K562 (cell line): Measurements from ENCODE around the gene VWA8. TPM values are rescaled to one million over a fixed set of nuclear protein-coding genes. Genes with fewer than 3 reads are reported as not detected.

Source experiments
- ATAC-seq: fragments of 200-7000 bp; cut with Tn5 transposase; 3 replicates; pipeline ENCODE4 v1.9.1; 2020; ENCODE audit warnings: moderate library complexity
- BruUV-seq: library from RNA; stranded (reverse); fragments of 400-500 nt; replicated peaks from 2 replicates; lab custom pipeline; 2021; lab: Mats Ljungman, UMichigan
- CTCF ChIA-PET: fragments of 300-600 bp; formaldehyde crosslinking; extraction: SDS; loops from one replicate; lab custom pipeline; 2021; ENCODE audit warnings: low intra/inter-chr PET ratio; lab: Yijun Ruan, JAX
- POLR2A ChIA-PET: fragments of 300-600, 350-650 bp; sonication (Branson Sonifier 250); formaldehyde crosslinking; extraction: SDS; loops from one replicate; lab custom pipeline; 2021; ENCODE audit warnings: antibody characterized with exemption, inconsistent platforms; lab: Yijun Ruan, JAX
- DNase-seq, 4 experiments: peaks; one replicate each; pipeline versions ENCODE4 v3.0.0 to v3.0.0-alpha.2; 2011 to 2018; ENCODE audit warnings: low spot score in 3 of 4, mixed read lengths in 3 of 4; ENCODE audit errors: extremely low read depth in 1 of 4
- FAIRE-seq: peaks from 2 replicates; lab custom pipeline; 2011; peaks lifted over from hg19 to GRCh38; lab: Jason Lieb, UNC
- H2AFZ ChIP-seq: 2 replicates; pipeline ENCODE4 v1.6.0; 2011; ENCODE audit warnings: low read depth, low read length, control low read depth, inconsistent platforms
- H3K27ac ChIP-seq: fragments of 200-600 bp; 3 replicates; pipeline ENCODE4 v1.8.0; 2011; ENCODE audit warnings: low read depth, mild to moderate bottlenecking, control low read depth, inconsistent platforms, low read length, moderate library complexity, mixed read lengths; ENCODE audit errors: extremely low read depth
- H3K27me3 ChIP-seq, 2 experiments: fragments of 300-600 bp in 1 of 2; 2 replicates in 1 of 2; 3 replicates in 1 of 2; pipeline versions ENCODE4 v1.6.0 to v1.8.0; 2011; ENCODE audit warnings: inconsistent platforms in 2 of 2, low read length in 2 of 2, mild to moderate bottlenecking in 1 of 2, mixed read lengths in 1 of 2, moderate library complexity in 1 of 2; ENCODE audit not compliant: control insufficient read depth in 2 of 2, insufficient read depth in 2 of 2
- H3K36me3 ChIP-seq: fragments of 300-600 bp; 3 replicates; pipeline ENCODE4 v1.8.0; 2011; ENCODE audit warnings: mild to moderate bottlenecking, low read length, inconsistent platforms; ENCODE audit not compliant: control insufficient read depth, insufficient read depth
- H3K4me1 ChIP-seq, 2 experiments: fragments of 200-600 bp in 1 of 2; replicated peaks in 1 of 2; 2 replicates in 1 of 2; 3 replicates in 1 of 2; pipeline versions ENCODE4 v1.5.1 to v1.8.0; 2011; ENCODE audit warnings: inconsistent platforms in 2 of 2, low read length in 2 of 2, mild to moderate bottlenecking in 1 of 2, mixed read lengths in 1 of 2, moderate library complexity in 1 of 2; ENCODE audit not compliant: control insufficient read depth in 2 of 2, insufficient read depth in 2 of 2
- H3K4me2 ChIP-seq: 2 replicates; pipeline ENCODE4 v1.6.1; 2011; ENCODE audit warnings: low read length, control low read depth, inconsistent platforms, mixed read lengths; ENCODE audit not compliant: insufficient read depth
- H3K4me3 ChIP-seq: fragments of 200-600 bp; sonication (generic), shearing (Covaris generic); 2 replicates; pipeline ENCODE4 v1.5.1; 2016; ENCODE audit warnings: control low read depth, inconsistent platforms
- H3K79me2 ChIP-seq: fragments of 200-600 bp; 3 replicates; pipeline ENCODE4 v1.8.0; 2011; ENCODE audit warnings: low read length, inconsistent platforms; ENCODE audit not compliant: control insufficient read depth, insufficient read depth
- H3K9ac ChIP-seq, 2 experiments: 2 replicates each; pipeline versions ENCODE4 v1.6.0 to v1.6.1; 2011; ENCODE audit warnings: low read depth in 2 of 2, low read length in 2 of 2, control low read depth in 1 of 2, inconsistent platforms in 1 of 2, mild to moderate bottlenecking in 1 of 2, mixed read lengths in 1 of 2; ENCODE audit not compliant: insufficient read depth in 1 of 2
- H3K9me1 ChIP-seq: one replicate; pipeline ENCODE4 v1.6.0; 2011; ENCODE audit warnings: inconsistent platforms, mild to moderate bottlenecking, low read length, moderate library complexity; ENCODE audit not compliant: control insufficient read depth, insufficient read depth
- H3K9me3 ChIP-seq: replicated peaks from 2 replicates; pipeline ENCODE4 v1.5.1; 2011; ENCODE audit warnings: low read depth, low read length, inconsistent platforms; ENCODE audit not compliant: control insufficient read depth, insufficient read depth
- H4K20me1 ChIP-seq: replicated peaks from 2 replicates; pipeline ENCODE4 v1.6.1; 2011; ENCODE audit warnings: low read length, inconsistent platforms, mixed read lengths; ENCODE audit not compliant: control insufficient read depth, insufficient read depth
- ETS2 ChIP-seq: IDR thresholded peaks from 2 replicates; pipeline ENCODE4 v1.6.1; 2016; ENCODE audit warnings: borderline replicate concordance, missing genetic modification characterization, mild to moderate bottlenecking, moderate library complexity, missing compliant biosample characterization; ENCODE audit not compliant: poor library complexity, severe bottlenecking
- RFX7 ChIP-seq: fragments of 250-450 bp; sonication (Bioruptor Pico); IDR thresholded peaks from 2 replicates; pipeline ENCODE4 v1.5.1; 2021; ENCODE audit warnings: mild to moderate bottlenecking
- STAT5A ChIP-seq: IDR thresholded peaks from 2 replicates; pipeline ENCODE4 v1.6.1; 2012; ENCODE audit warnings: low read length, inconsistent platforms, borderline replicate concordance
- THRB ChIP-seq: fragments of 450-650 bp; formaldehyde crosslinking; conservative IDR thresholded peaks from 2 replicates; pipeline ENCODE4 v1.4.0; 2022; ENCODE audit warnings: mild to moderate bottlenecking, missing genetic modification characterization
- ZBTB12 ChIP-seq: fragments of 250-450 bp; sonication (Bioruptor Pico); IDR thresholded peaks from 2 replicates; pipeline ENCODE4 v1.4.0; 2020
- ZBTB34 ChIP-seq: fragments of 250-450 bp; sonication (Bioruptor Pico); IDR thresholded peaks from 2 replicates; pipeline ENCODE4 v1.8.0; 2021; ENCODE audit warnings: mild to moderate bottlenecking, moderate library complexity
- ZNF134 ChIP-seq: fragments of 250-450 bp; sonication (Bioruptor Pico); conservative IDR thresholded peaks from 2 replicates; pipeline ENCODE4 v1.4.0; 2020
- ZNF174 ChIP-seq: fragments of 250-450 bp; sonication (Bioruptor Pico); IDR thresholded peaks from 2 replicates; pipeline ENCODE4 v1.4.0; 2020; ENCODE audit warnings: mild to moderate bottlenecking
- ZNF76 ChIP-seq: fragments of 250-450 bp; sonication (Bioruptor Pico); IDR thresholded peaks from 2 replicates; pipeline ENCODE4 v1.4.0; 2020; ENCODE audit warnings: mild to moderate bottlenecking, moderate library complexity, borderline replicate concordance
- WGBS: fragments of 100-300 bp; shearing (Covaris generic); methylation state at CpG from one replicate; pipeline ENCODE4 v1.1.6; 2016; ENCODE audit warnings: low coverage, mixed read lengths; ENCODE audit not compliant: insufficient coverage; ENCODE audit errors: missing lambda C conversion rate; 5-methylcytosine and 5-hydroxymethylcytosine counted together
- in situ Hi-C: fragments of 300-500 bp; cut with MboI; formaldehyde crosslinking; loops from 4 replicates; pipeline ENCODE4 v1.15.0; 2018; ENCODE audit warnings: inconsistent platforms, mixed read lengths
- intact Hi-C: fragments of 100-400 bp; cut with micrococcal nuclease; formaldehyde crosslinking; loops from 2 replicates; pipeline ENCODE4 v1.14.2; 2022
- polyA plus RNA-seq, 8 experiments: library from polyadenylated mRNA; depleted of rRNA in 4 of 8; stranded (reverse) in 5 of 8; unstranded in 3 of 8; fragments of >200 nt; fragmentation: Nextera tagmentation in 2 of 8; fragmentation: Illumina TruSeq in 1 of 8; extraction: Ambion mirVana in 2 of 8; extraction: Trizol in 1 of 8; gene quantifications; 2 replicates each; pipeline versions ENCODE4 v1.2.1 to v1.2.3, GENCODE V29; 2011 to 2014; ENCODE audit warnings: inconsistent platforms in 1 of 8, missing spikeins in 1 of 8
- total RNA-seq, 7 experiments: library from RNA; depleted of rRNA in 6 of 7; stranded (reverse); fragments of >200 nt in 6 of 7; fragmentation: Illumina TruSeq in 2 of 7; extraction: Trizol in 2 of 7; gene quantifications; 2 replicates each; pipeline versions ENCODE4 v1.2.1 to v1.2.3, GENCODE V29; 2011 to 2021; ENCODE audit warnings: low replicate concordance in 1 of 7
- TF ChIP-seq, protein P1 (sequence below): fragments of 200-800 bp; sonication (Bioruptor generic); IDR thresholded peaks from 2 replicates; pipeline ENCODE4 v1.6.1; 2016; ENCODE audit warnings: missing genetic modification characterization, missing compliant biosample characterization

The VWA8 gene
- total and polyA plus RNA-seq, 9 of the 15 experiments (the other 6 are each of a cell fraction or from before 2014, with no cell fraction given): 2.1 to 18.5 (median 13.3) TPM

- intact Hi-C loops (no loop called here), in situ Hi-C loops (no loop called here)
- ChIA-PET POLR2A (no interaction called here), CTCF (no interaction called here)
- Histone ChIP-seq H3K79me2 (no peaks in the 10 kb centered on the region), H3K27me3 (no peaks in the 10 kb centered on the region), H3K4me1 (no peaks in the 10 kb centered on the region), H3K4me3 (no peak overlapping the region), H3K9ac (no peak overlapping the region), H3K9me3 (no peaks in the 10 kb centered on the region), H3K27ac (no peak overlapping the region), H4K20me1 (no peaks in the 10 kb centered on the region), H3K36me3 (no peaks in the 10 kb centered on the region), H3K4me2 (no peak overlapping the region), H2AFZ (no peak overlapping the region), H3K9me1 (no peaks in the 10 kb centered on the region)
- BruUV-seq: no TSS peak
- DNase-seq (no peak), ATAC-seq (no peak), FAIRE-seq (no peak)
- 77% methylated on average over 4 of the region's 4 CpGs for WGBS
- TF ChIP-seq ZBTB12 (CRISPR knock-in tag) (no peak), ZNF134 (CRISPR knock-in tag) (no peak), ZBTB34 (no peak), THRB (CRISPR knock-in tag) (no peak), ETS2 (tag) (no peak), RFX7 (CRISPR knock-in tag) (no peak), ZNF76 (CRISPR knock-in tag) (no peak), STAT5A (no peak), ZNF174 (CRISPR knock-in tag) (no peak)
- TF ChIP-seq, protein P1, sequence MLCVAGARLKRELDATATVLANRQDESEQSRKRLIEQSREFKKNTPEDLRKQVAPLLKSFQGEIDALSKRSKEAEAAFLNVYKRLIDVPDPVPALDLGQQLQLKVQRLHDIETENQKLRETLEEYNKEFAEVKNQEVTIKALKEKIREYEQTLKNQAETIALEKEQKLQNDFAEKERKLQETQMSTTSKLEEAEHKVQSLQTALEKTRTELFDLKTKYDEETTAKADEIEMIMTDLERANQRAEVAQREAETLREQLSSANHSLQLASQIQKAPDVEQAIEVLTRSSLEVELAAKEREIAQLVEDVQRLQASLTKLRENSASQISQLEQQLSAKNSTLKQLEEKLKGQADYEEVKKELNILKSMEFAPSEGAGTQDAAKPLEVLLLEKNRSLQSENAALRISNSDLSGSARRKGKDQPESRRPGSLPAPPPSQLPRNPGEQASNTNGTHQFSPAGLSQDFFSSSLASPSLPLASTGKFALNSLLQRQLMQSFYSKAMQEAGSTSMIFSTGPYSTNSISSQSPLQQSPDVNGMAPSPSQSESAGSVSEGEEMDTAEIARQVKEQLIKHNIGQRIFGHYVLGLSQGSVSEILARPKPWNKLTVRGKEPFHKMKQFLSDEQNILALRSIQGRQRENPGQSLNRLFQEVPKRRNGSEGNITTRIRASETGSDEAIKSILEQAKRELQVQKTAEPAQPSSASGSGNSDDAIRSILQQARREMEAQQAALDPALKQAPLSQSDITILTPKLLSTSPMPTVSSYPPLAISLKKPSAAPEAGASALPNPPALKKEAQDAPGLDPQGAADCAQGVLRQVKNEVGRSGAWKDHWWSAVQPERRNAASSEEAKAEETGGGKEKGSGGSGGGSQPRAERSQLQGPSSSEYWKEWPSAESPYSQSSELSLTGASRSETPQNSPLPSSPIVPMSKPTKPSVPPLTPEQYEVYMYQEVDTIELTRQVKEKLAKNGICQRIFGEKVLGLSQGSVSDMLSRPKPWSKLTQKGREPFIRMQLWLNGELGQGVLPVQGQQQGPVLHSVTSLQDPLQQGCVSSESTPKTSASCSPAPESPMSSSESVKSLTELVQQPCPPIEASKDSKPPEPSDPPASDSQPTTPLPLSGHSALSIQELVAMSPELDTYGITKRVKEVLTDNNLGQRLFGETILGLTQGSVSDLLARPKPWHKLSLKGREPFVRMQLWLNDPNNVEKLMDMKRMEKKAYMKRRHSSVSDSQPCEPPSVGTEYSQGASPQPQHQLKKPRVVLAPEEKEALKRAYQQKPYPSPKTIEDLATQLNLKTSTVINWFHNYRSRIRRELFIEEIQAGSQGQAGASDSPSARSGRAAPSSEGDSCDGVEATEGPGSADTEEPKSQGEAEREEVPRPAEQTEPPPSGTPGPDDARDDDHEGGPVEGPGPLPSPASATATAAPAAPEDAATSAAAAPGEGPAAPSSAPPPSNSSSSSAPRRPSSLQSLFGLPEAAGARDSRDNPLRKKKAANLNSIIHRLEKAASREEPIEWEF (CRISPR knock-in tag): no peak
Measured at GRCh38 chr13:41645331-41645730, 315.6 kb downstream of the VWA8 start.
